ENCODE data around the gene MLEC. TPM values are rescaled to one million over a fixed set of nuclear protein-coding genes. Genes with fewer than 3 reads are reported as not detected.

The MLEC gene
- total and polyA plus RNA-seq, 2 of the 13 experiments (the other 11 are each of a cell fraction or from before 2014, with no cell fraction given) = 49.8 to 156 TPM

- TF ChIP-seq ZNF503 (CRISPR knock-in tag; IDR thresholded peaks at IDR 0.05) (no peak), ZNF253 (CRISPR knock-in tag; IDR thresholded peaks at IDR 0.05; ENCODE audit: borderline replicate concordance) (no peak), JUND (CRISPR knock-in tag; IDR thresholded peaks at IDR 0.05) (no peak), ZFP41 (CRISPR knock-in tag; IDR thresholded peaks at IDR 0.05; ENCODE audit: borderline replicate concordance) (no peak), ATRX (CRISPR knock-in tag; IDR thresholded peaks at IDR 0.05; ENCODE audit: borderline replicate concordance) (no peak), NFE2 (CRISPR knock-in tag; IDR thresholded peaks at IDR 0.05) (no peak), MAX (IDR thresholded peaks at IDR 0.05) (peak; percentile 68; the same call in 1 of the 2 replicates), ATF2 (CRISPR knock-in tag; IDR thresholded peaks at IDR 0.05) (peak; percentile 71), HOXA7 (CRISPR knock-in tag; IDR thresholded peaks at IDR 0.05) (no peak), ZNF567 (CRISPR knock-in tag; IDR thresholded peaks at IDR 0.05; ENCODE audit: borderline replicate concordance) (no peak), ZNF121 (CRISPR knock-in tag; IDR thresholded peaks at IDR 0.05) (peak; percentile 67), HCFC1 (IDR thresholded peaks at IDR 0.05; ENCODE audit: low read depth, low read length) (no peak), ZNF674 (CRISPR knock-in tag; IDR thresholded peaks at IDR 0.05; ENCODE audit: low read depth) (no peak), NFKBIZ (CRISPR knock-in tag; IDR thresholded peaks at IDR 0.05) (no peak), PPARG (CRISPR knock-in tag; conservative IDR thresholded peaks at IDR 0.05) (peak; percentile 97), ZSCAN9 (CRISPR knock-in tag; IDR thresholded peaks at IDR 0.05; ENCODE audit: borderline replicate concordance) (no peak), ZNF660 (CRISPR knock-in tag; IDR thresholded peaks at IDR 0.05; ENCODE audit: borderline replicate concordance, low read depth) (no peak), PTBP1 (IDR thresholded peaks at IDR 0.05; ENCODE audit: low read depth, low read length, poor library complexity, severe bottlenecking) (no peak), MIXL1 (CRISPR knock-in tag; IDR thresholded peaks at IDR 0.05) (no peak), HNRNPH1 (optimal IDR thresholded peaks at IDR 0.05; ENCODE audit: low read depth, low read length) (no peak), FIP1L1 (IDR thresholded peaks at IDR 0.05; ENCODE audit: borderline replicate concordance, insufficient read depth, low read depth, low read length) (no peak), ZNF33B (CRISPR knock-in tag; IDR thresholded peaks at IDR 0.05) (no peak), ZNF543 (CRISPR knock-in tag; IDR thresholded peaks at IDR 0.05) (no peak), SCMH1 (CRISPR knock-in tag; IDR thresholded peaks at IDR 0.05; ENCODE audit: borderline replicate concordance) (no peak)
These were observed 38.9 kb downstream of the MLEC start, which contains the start of gene ACADS (continued) for GRCh38 chr12:120725659-120726509.
